ENCODE results near the gene INMT. TPM values are rescaled to one million over a fixed set of nuclear protein-coding genes. Genes with fewer than 3 reads are reported as not detected.
A peak's percentile ranks its signal among the peaks of the same experiment; 100 is the strongest.

The INMT gene
- total RNA-seq (24.8 TPM), polyA plus RNA-seq (12.8 TPM)

DNA sequence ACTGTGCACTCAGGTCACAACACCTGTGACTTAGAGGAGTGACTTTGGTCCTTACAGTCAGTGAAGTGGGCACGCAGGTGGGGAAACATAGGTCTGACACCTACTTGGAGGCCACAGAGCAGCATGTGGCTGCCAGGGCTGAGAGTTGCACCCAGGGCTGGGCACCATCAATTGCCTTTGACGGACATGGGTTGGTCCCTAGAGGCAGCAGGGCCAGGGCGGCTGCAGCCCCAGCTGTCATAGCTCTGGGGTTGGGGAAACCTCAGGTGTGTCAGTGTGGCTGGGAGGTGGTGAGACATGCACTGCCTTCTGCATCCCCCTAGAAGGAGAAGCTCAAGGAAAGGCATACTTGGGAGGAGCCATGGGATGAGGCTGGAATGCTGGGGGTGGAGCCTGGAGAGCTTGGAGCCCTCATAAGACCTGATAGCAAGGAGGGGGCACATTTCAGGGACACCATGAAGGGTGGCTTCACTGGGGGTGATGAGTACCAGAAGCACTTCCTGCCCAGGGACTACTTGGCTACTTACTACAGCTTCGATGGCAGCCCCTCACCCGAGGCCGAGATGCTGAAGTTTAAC, at the start of gene INMT:
INMT (plus strand) TSS at position 440 of the 578 bp plus-strand sequence; CDS start at position 456, 16 bp downstream.
- peaks cover 1% of the 10 kb centered on the region for H3K4me1 ChIP-seq (ENCODE audit: insufficient read depth)

DNA sequence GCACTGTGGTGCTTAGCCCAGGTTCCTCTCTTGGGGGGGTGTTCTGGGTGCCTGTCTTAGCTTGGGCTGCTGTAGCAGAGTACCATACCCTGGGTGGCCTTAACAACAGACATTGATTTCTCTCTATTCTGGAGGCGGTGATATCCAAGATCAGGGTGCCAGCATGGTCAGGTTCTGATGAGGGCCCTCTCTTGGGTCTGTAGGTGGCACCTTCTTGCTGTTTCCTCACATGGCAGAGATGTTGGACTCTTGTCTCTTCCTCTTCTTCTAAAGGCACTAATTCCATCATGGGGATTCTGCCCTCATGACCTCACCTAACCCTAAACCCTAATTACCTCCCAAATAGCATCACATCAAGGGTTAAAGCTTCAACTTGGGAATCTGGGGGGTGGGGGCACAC, 49.7 kb upstream of the INMT start:
- Histone ChIP-seq H3K27ac (ENCODE audit: low read depth) (no peak overlapping the region), H3K4me3 (ENCODE audit: low read depth, low read length) (no peak overlapping the region), H3K4me1 (ENCODE audit: insufficient read depth) (no peaks in the 10 kb centered on the region), H3K36me3 (ENCODE audit: insufficient read depth) (no peaks in the 10 kb centered on the region)
- DNase-seq (ENCODE audit: extremely low spot score), result no peak
- WGBS, result 89% methylated on average over 1 of the region's 1 CpG

More for the DNA sequence above, at the start of gene INMT:
- no peak within 1 kb of the TSS for H3K4me3 ChIP-seq (ENCODE audit: low read depth, low read length)
- peak within 1 kb of the TSS; percentile 14 for H3K27ac ChIP-seq (ENCODE audit: low read depth)
- no peaks in the 10 kb centered on the region for H3K36me3 ChIP-seq (ENCODE audit: insufficient read depth)
- no peak for DNase-seq (ENCODE audit: extremely low spot score)
- WGBS, result 58% methylated on average over 6 of the region's 6 CpGs

DNA sequence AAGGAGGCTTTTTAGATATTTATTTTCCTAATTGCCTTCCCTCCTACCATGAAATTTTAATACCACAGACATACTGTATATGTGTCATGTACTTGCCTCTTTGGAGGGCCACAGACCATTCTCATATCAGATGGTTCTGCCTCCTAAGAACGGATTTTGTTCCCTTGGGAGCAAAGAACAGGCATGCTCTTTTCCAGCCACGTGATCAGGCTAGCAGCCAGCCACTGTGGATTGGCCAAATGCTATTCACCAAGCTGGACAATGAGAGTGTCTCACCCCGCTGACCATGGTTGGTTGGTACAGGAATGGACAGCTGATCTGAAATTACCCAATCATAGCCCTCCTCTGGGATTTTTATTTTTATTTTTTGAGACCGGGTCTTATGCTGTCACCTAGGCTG, 48.2 kb upstream of the INMT start:
- H3K27ac ChIP-seq (ENCODE audit: low read depth), result no peak overlapping the region
- no peak for DNase-seq (ENCODE audit: extremely low spot score)
- H3K4me3 ChIP-seq (ENCODE audit: low read depth, low read length), result no peak overlapping the region
- 81% methylated on average over 4 of the region's 4 CpGs for WGBS
- H3K36me3 ChIP-seq (ENCODE audit: insufficient read depth), result no peaks in the 10 kb centered on the region
- H3K4me1 ChIP-seq (ENCODE audit: insufficient read depth), result no peaks in the 10 kb centered on the region

- Histone ChIP-seq H3K4me3 (ENCODE audit: low read depth, low read length) (no peak overlapping the region), H3K27ac (ENCODE audit: low read depth) (no peak overlapping the region), H3K4me1 (ENCODE audit: insufficient read depth) (no peaks in the 10 kb centered on the region), H3K36me3 (ENCODE audit: insufficient read depth) (no peaks in the 10 kb centered on the region)
- 81% methylated on average over 8 of the region's 8 CpGs for WGBS
- no peak for DNase-seq (ENCODE audit: extremely low spot score)
Observed at GRCh38 chr7:30705008-30705407, 46.9 kb upstream of the INMT start.

- 87% methylated on average over 13 of the region's 13 CpGs for WGBS
- Histone ChIP-seq H3K4me3 (ENCODE audit: low read depth, low read length) (no peak overlapping the region), H3K36me3 (ENCODE audit: insufficient read depth) (no peaks in the 10 kb centered on the region), H3K27ac (ENCODE audit: low read depth) (no peak overlapping the region), H3K4me1 (ENCODE audit: insufficient read depth) (no peaks in the 10 kb centered on the region)
- DNase-seq (ENCODE audit: extremely low spot score), result no peak
Observed at GRCh38 chr7:30705596-30705995, 46.3 kb upstream of the INMT start.

DNA sequence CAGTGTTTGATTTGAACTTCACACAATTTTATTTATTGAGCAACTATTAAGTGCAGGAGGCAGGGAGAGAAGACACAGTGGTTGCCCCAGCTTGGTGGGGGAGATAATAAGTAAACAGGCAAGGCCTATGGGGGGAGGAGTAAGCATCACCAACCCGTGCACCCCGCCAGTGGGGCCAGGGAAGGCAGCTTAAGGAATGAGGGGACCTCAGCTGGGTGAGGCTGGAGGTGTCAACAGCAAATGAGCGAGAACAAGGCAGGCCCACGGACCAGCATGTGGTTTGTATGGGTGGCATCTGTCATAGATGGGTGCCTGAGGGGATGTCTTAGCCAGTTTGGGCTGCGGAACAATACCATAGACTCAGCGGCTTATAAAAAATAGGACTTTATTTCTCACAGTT, 45.6 kb upstream of the INMT start:
- H3K4me1 ChIP-seq (ENCODE audit: insufficient read depth), result no peaks in the 10 kb centered on the region
- WGBS, result 91% methylated on average over 6 of the region's 6 CpGs
- no peak for DNase-seq (ENCODE audit: extremely low spot score)
- no peak overlapping the region for H3K4me3 ChIP-seq (ENCODE audit: low read depth, low read length)
- H3K36me3 ChIP-seq (ENCODE audit: insufficient read depth), result no peaks in the 10 kb centered on the region
- H3K27ac ChIP-seq (ENCODE audit: low read depth), result no peak overlapping the region

DNA sequence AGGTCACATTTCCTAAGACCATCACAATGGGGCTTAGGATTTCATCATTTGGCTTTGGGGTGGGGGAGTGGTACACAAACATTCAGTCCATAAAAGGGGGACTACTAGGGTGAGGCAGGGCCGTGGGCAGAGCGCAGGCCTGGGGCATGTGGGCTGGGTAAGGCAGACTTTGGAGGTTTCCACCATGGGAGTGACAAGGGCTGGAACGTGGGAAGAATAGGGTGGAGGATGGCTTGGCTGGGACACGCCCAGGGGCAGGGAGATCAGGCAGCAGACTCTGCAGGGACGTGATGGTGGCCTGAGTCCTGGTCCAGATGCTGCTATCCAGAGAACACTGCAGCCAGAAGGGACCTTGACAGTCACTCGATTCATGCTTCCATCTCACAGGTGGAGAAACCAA, 45.0 kb upstream of the INMT start:
- Histone ChIP-seq H3K4me1 (ENCODE audit: insufficient read depth) (no peaks in the 10 kb centered on the region), H3K4me3 (ENCODE audit: low read depth, low read length) (no peak overlapping the region), H3K27ac (ENCODE audit: low read depth) (no peak overlapping the region), H3K36me3 (ENCODE audit: insufficient read depth) (no peaks in the 10 kb centered on the region)
- 81% methylated on average over 6 of the region's 6 CpGs for whole genome bisulfite sequencing
- DNase-seq (ENCODE audit: extremely low spot score), result no peak

DNA sequence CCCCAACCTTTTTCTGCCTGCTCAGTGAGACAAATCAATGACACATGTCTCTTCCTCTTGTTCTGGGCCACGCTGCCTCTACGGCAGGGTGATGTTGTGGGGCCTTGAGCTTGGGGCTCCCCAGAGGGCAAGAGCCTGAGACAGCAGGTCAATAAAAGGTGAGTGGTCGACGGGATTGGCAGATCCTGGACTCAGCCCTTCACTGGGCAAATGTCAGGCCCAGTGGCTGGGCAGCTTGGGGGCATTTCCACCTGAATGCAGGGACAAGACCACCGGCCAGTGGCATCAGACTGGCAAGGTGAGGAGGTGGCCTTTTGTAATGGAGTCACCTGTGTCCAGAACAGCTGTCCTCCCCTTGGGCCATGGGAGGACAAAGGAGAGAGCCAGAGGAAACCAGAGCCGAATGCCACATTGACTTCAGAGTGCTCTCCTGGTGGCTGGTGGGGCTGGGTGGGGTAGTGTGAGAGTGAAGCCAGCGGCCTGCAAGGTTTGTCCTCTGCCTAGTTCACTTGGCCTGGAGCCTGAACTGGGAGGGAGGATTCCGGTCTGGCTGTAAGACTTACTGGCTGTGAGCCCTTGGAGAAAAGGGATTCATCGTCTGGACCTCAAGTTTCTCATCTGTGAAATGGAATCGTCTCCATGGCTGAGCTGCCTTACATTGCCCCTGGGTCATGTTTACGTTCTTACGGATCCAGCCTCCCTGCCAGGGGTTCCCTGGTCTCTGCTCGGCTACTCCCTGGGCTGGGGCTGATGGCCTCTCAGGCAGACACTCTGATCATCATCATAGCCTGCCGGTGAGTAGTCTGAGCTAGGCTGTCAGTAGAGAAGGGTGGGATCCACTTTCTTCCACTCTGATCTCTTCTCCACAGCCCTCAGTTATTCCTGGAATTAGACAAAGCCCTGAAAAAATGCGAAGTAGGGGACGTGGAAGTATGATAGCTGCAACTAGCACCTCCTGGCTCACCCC, 44.3 kb upstream of the INMT start:
- no peaks in the 10 kb centered on the region for H3K4me1 ChIP-seq (ENCODE audit: insufficient read depth)
- 62% methylated on average over 16 of the region's 16 CpGs for WGBS
- DNase-seq (ENCODE audit: extremely low spot score), result no peak
- H3K4me3 ChIP-seq (ENCODE audit: low read depth, low read length), result no peak overlapping the region
- H3K27ac ChIP-seq (ENCODE audit: low read depth), result no peak overlapping the region
- no peaks in the 10 kb centered on the region for H3K36me3 ChIP-seq (ENCODE audit: insufficient read depth)

DNA sequence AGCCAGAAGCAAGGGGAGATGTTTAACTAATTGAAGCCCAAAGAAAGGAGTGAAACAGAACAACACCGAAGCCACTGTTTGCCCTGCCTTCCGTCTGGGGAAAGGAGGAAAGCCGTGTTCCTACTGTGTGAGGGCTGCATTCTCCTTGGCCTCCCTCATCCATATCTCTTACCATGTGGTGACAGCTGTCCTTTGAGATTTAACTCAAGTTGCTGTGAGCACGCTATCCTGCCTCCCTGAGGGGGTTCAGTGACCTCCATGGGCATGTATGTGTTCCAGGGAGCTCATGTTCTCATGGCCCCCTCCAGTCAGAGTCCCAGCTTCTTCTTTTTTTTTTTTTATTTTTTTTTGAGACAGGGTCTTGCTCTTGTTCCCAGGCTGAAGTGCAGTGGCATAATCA, 43.5 kb upstream of the INMT start:
- 80% methylated on average over 4 of the region's 4 CpGs for WGBS
- Histone ChIP-seq H3K4me1 (ENCODE audit: insufficient read depth) (no peaks in the 10 kb centered on the region), H3K4me3 (ENCODE audit: low read depth, low read length) (no peak overlapping the region), H3K27ac (ENCODE audit: low read depth) (no peak overlapping the region), H3K36me3 (ENCODE audit: insufficient read depth) (no peaks in the 10 kb centered on the region)
- no peak for DNase-seq (ENCODE audit: extremely low spot score)

- DNase-seq (ENCODE audit: extremely low spot score), result no peak
- H3K4me3 ChIP-seq (ENCODE audit: low read depth, low read length), result no peak overlapping the region
- no peaks in the 10 kb centered on the region for H3K4me1 ChIP-seq (ENCODE audit: insufficient read depth)
- WGBS, result 70% methylated on average over 3 of the region's 3 CpGs
- no peak overlapping the region for H3K27ac ChIP-seq (ENCODE audit: low read depth)
- no peaks in the 10 kb centered on the region for H3K36me3 ChIP-seq (ENCODE audit: insufficient read depth)
Observed at GRCh38 chr7:30708983-30709382, 43.0 kb upstream of the INMT start.

DNA sequence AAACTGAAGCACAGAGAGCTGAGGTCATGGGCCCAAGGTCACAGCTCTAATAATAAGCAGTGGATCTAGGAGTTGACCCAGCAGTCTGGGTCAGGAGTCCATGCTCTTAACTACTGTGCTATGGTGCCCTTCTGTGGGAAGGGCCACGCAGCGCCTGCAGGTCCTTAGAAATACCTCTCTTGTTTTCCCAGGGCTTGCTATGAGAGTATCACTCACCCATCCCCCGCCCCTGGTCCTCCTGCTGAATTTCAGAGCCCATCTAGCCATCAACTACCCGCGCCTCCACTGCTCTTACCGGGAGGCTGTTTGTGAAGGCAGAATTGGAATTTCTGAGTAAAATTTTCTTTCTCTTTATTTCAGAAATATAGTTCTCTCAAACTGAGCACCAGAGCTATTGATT, 42.4 kb upstream of the INMT start:
- Histone ChIP-seq H3K4me1 (ENCODE audit: insufficient read depth) (no peaks in the 10 kb centered on the region), H3K36me3 (ENCODE audit: insufficient read depth) (no peaks in the 10 kb centered on the region), H3K27ac (ENCODE audit: low read depth) (no peak overlapping the region), H3K4me3 (ENCODE audit: low read depth, low read length) (no peak overlapping the region)
- DNase-seq (ENCODE audit: extremely low spot score), result no peak
- 70% methylated on average over 6 of the region's 6 CpGs for WGBS

GRCh38 chr7:30710669-30711068, 41.3 kb upstream of the INMT start:
- Histone ChIP-seq H3K36me3 (ENCODE audit: insufficient read depth) (no peaks in the 10 kb centered on the region), H3K4me3 (ENCODE audit: low read depth, low read length) (no peak overlapping the region), H3K27ac (ENCODE audit: low read depth) (no peak overlapping the region), H3K4me1 (ENCODE audit: insufficient read depth) (no peaks in the 10 kb centered on the region)
- 92% methylated on average over 4 of the region's 4 CpGs for WGBS
- no peak for DNase-seq (ENCODE audit: extremely low spot score)

- no peak for DNase-seq (ENCODE audit: extremely low spot score)
Observed at GRCh38 chr7:30713392-30713791, 38.5 kb upstream of the INMT start.

GRCh38 chr7:30714129-30714528, 37.8 kb upstream of the INMT start:
- 95% methylated on average over 1 of the region's 1 CpG for WGBS
- Histone ChIP-seq H3K36me3 (ENCODE audit: insufficient read depth) (no peaks in the 10 kb centered on the region), H3K27ac (ENCODE audit: low read depth) (no peak overlapping the region), H3K4me1 (ENCODE audit: insufficient read depth) (no peaks in the 10 kb centered on the region), H3K4me3 (ENCODE audit: low read depth, low read length) (no peak overlapping the region)
- DNase-seq (ENCODE audit: extremely low spot score), result no peak

More at GRCh38 chr7:30713392-30713791, 38.5 kb upstream of the INMT start:
- Histone ChIP-seq H3K4me3 (ENCODE audit: low read depth, low read length) (no peak overlapping the region), H3K27ac (ENCODE audit: low read depth) (no peak overlapping the region), H3K4me1 (ENCODE audit: insufficient read depth) (no peaks in the 10 kb centered on the region), H3K36me3 (ENCODE audit: insufficient read depth) (no peaks in the 10 kb centered on the region)
- 71% methylated on average over 6 of the region's 6 CpGs for WGBS
